Breast epithelium (tissue), 3 donors: ENCODE measurements around the gene PCDHGA4.

Source experiments
- CTCF ChIP-seq, 3 donors: fragments of 450-650 bp; IDR thresholded peaks; one replicate each; pipeline ENCODE4 v1.5.1; 2016 to 2017; ENCODE audit warnings: antibody characterized with exemption in 3 of 3, mild to moderate bottlenecking in 3 of 3, moderate library complexity in 3 of 3
- POLR2A ChIP-seq: fragments of 450-650 bp; IDR thresholded peaks from one replicate; pipeline ENCODE4 v1.6.1; 2016; ENCODE audit warnings: antibody characterized with exemption, mild to moderate bottlenecking, moderate library complexity
- POLR2AphosphoS5 ChIP-seq, 3 donors: sonication (generic); formaldehyde crosslinking; IDR thresholded peaks; one replicate each; pipeline ENCODE4 v1.6.1; 2017; ENCODE audit warnings: antibody characterized with exemption in 3 of 3

- no peak for TF ChIP-seq CTCF (IDR thresholded peaks at IDR 0.05)
- no peak for TF ChIP-seq POLR2A
- no peak for TF ChIP-seq POLR2AphosphoS5 (IDR thresholded peaks at IDR 0.05)
Measured at GRCh38 chr5:141313711-141314110, 41.1 kb upstream of the PCDHGA4 start.
